ENCODE measurements around the gene SLC23A2. TPM values are rescaled to one million over a fixed set of nuclear protein-coding genes. Genes with fewer than 3 reads are reported as not detected.

SLC23A2 gene
- total RNA-seq, 6 experiments from 2014 or later = 23.4 to 41.1 (median 30.5) TPM

DNA sequence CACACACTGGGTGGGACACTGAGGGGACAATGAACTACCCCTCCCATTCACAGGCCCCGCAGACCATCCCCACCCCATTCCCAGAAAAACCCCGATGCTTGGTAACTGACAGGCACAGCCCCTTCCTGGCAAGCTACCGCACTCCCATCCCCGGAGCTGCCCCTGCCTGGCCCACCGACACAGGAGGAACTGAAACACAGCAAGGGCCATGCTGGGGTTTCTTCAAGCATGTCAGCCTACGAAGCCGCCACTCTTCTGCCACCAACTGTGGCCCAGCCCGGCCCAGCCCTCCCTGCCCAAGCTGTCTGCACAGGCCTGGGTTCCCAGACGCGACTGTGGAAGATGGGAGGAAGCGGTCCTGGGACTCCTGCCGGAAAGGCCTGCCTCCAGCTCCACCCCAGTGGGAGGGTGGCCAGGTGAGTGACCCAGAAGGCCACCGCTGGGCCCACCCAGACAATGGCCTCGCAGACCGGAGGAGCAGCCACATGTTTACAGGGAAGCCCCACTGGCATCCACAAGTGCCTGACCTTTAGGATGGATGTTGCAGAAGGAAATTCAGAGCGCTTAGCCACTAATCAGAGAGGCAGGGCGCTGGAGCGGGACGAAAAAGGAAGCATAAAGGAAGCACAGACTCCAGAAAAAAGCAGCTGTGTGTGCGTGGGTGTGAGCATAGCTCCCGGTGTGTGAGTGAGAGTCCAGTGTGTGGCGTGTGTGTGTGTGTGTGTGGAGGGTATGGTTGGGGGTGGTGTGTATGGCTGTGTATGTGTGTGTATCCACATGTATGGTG is 188.0 kb downstream of the SLC23A2 start:
- TF ChIP-seq POLR2A (IDR thresholded peaks at IDR 0.05) = no peak
- TF ChIP-seq, protein P1, sequence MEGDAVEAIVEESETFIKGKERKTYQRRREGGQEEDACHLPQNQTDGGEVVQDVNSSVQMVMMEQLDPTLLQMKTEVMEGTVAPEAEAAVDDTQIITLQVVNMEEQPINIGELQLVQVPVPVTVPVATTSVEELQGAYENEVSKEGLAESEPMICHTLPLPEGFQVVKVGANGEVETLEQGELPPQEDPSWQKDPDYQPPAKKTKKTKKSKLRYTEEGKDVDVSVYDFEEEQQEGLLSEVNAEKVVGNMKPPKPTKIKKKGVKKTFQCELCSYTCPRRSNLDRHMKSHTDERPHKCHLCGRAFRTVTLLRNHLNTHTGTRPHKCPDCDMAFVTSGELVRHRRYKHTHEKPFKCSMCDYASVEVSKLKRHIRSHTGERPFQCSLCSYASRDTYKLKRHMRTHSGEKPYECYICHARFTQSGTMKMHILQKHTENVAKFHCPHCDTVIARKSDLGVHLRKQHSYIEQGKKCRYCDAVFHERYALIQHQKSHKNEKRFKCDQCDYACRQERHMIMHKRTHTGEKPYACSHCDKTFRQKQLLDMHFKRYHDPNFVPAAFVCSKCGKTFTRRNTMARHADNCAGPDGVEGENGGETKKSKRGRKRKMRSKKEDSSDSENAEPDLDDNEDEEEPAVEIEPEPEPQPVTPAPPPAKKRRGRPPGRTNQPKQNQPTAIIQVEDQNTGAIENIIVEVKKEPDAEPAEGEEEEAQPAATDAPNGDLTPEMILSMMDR (IDR thresholded peaks at IDR 0.05) = no peak
- Histone ChIP-seq H3K36me3 (no peaks in the 10 kb centered on the region), H3K4me1 (no peaks in the 10 kb centered on the region), H3K27ac (peak overlapping the region; percentile 79 to 86 (median 81)), H3K4me3 (no peak overlapping the region), H3K9me3 (no peaks in the 10 kb centered on the region), H3K27me3 (no peaks in the 10 kb centered on the region)
- WGBS (ENCODE audit: insufficient coverage, low coverage, low lambda C conversion rate, missing lambda C conversion rate) = 39% methylated on average over 10 of the region's 22 CpGs
- DNase-seq = peak in 2 of 3 donors; percentile 57 to 65
- peak; percentile 30 to 50 (median 40) for ATAC-seq
- intact Hi-C loops (cut with DNase I) = no loop called here

DNA sequence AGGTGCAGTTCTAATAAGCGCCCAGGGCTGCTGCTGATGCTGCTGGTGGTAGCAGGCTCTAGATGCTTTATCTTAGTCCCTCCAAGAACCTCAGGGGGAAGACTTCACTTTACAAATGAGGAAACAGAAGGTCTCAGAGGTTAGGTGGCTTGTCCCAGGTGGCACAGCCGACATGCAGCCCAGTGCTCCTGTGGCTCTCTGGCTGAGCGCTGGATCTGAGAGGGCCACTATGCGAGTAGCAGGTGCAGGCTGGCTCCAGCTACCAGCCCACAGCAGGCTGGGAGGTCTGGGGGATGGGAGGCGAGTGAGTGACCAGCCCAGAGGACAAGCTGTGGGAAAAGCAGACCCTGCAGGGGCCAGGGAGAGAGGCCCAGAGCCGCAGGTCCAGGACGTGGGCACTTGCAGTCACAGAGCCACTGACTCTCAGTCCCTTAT is 188.7 kb downstream of the SLC23A2 start:
- no peaks in the 10 kb centered on the region for H3K9me3 ChIP-seq
- H3K4me3 ChIP-seq = no peak overlapping the region
- ATAC-seq = no peak
- H3K4me1 ChIP-seq = no peaks in the 10 kb centered on the region
- TF ChIP-seq POLR2A (IDR thresholded peaks at IDR 0.05) = no peak
- TF ChIP-seq, protein P1 (IDR thresholded peaks at IDR 0.05) = no peak
- peak overlapping the region; percentile 21 to 86 (median 81) for H3K27ac ChIP-seq
- intact Hi-C loops (cut with DNase I) = no loop called here
- 58% methylated on average over 2 of the region's 7 CpGs for WGBS (ENCODE audit: insufficient coverage, low coverage, low lambda C conversion rate, missing lambda C conversion rate)
- DNase-seq = no peak
- no peaks in the 10 kb centered on the region for H3K27me3 ChIP-seq
- H3K36me3 ChIP-seq = no peaks in the 10 kb centered on the region

DNA sequence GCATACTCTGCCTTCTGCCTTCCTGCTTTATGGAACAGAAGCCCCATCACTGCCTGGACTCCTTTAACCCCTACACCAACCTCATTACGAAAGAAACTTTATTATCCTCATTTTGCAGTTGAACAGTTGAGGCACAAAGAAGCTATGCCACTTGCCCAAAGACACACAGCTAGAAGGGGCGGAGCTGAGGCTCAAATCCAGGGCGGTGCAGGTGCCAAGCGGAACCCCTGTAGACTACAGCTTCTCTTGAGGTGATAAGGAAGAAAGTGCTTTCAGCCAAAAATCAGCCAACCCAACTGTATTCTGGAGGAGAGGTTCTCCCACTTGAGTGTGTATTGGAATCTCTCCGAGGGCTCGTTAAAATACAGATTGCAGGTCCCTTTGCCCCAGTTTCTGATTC is 189.1 kb downstream of the SLC23A2 start:
- intact Hi-C loops (cut with DNase I) = no loop called here

DNA sequence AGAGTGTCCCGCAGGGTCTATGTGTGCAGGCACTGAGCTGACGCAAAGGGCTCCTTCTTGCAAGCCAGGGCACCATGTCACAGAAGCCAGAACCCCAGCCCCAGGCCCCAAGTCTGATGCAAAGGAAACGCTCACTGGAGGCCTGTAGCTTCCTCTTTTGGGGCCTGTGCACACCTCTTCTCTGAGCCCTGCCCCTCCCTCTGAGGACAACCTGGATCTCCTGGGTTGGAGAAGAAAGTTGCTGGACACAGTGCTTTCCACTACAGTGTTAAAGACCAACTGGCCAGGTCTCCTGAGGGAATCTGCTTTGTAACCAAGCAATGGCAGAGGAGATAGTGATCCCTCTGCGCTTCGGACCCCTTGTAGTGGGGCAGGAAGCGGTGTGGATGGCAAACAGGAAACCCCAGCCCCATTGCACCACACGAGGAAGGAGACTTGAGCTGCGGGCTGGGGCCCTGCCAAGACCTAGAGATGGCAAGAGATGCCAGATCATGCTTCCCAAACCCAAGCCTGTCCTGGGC is 189.6 kb downstream of the SLC23A2 start:
- 17% methylated on average over 1 of the region's 8 CpGs for WGBS (ENCODE audit: insufficient coverage, low coverage, low lambda C conversion rate, missing lambda C conversion rate)
- TF ChIP-seq, protein P1 (IDR thresholded peaks at IDR 0.05) = no peak
- no peak for TF ChIP-seq POLR2A (IDR thresholded peaks at IDR 0.05)
- Histone ChIP-seq H3K4me3 (no peak overlapping the region), H3K27ac (peak overlapping the region; percentile 21 to 81 (median 39)), H3K27me3 (no peaks in the 10 kb centered on the region), H3K36me3 (no peaks in the 10 kb centered on the region), H3K9me3 (no peaks in the 10 kb centered on the region), H3K4me1 (no peaks in the 10 kb centered on the region)
- peak; percentile 5 to 35 (median 12) for ATAC-seq
- intact Hi-C loops (cut with DNase I) = no loop called here
- peak; percentile 63 to 77 (median 70) for DNase-seq

More for the DNA sequence above, 189.1 kb downstream of the SLC23A2 start:
- 49% methylated on average over 4 of the region's 6 CpGs for WGBS (ENCODE audit: insufficient coverage, low coverage, low lambda C conversion rate, missing lambda C conversion rate)
- peak overlapping the region; percentile 21 to 81 (median 39) for H3K27ac ChIP-seq
- DNase-seq (no peak), ATAC-seq (no peak)
- H3K27me3 ChIP-seq = no peaks in the 10 kb centered on the region
- TF ChIP-seq, protein P1 (IDR thresholded peaks at IDR 0.05) = no peak
- no peak for TF ChIP-seq POLR2A (IDR thresholded peaks at IDR 0.05)
- no peak overlapping the region for H3K4me3 ChIP-seq
- H3K9me3 ChIP-seq = no peaks in the 10 kb centered on the region
- H3K4me1 ChIP-seq = no peaks in the 10 kb centered on the region
- H3K36me3 ChIP-seq = no peaks in the 10 kb centered on the region
